Glomerular visceral epithelial cell (primary cell): ENCODE results near the gene TOGARAM1.
A peak's percentile ranks its signal among the peaks of the same experiment; 100 is the strongest.
"Not testable (repeated sequence)": the region's sequence is repeated elsewhere in the genome, so short reads cannot be mapped to it uniquely, and the experiment has no call there.

ENCODE experiments used
- DNase-seq: peaks from one replicate; pipeline ENCODE4 v3.0.0-alpha.2; 2016; ENCODE audit errors: extremely low spot score

The TOGARAM1 gene

GRCh38 chr14:45044638-45045037 is 82.6 kb downstream of the TOGARAM1 start:
- DNase-seq, result no peak

GRCh38 chr14:45048385-45048784 is 86.4 kb downstream of the TOGARAM1 start:
- no peak for DNase-seq

GRCh38 chr14:45051180-45051579 is 89.2 kb downstream of the TOGARAM1 start:
- DNase-seq, result no peak

- DNase-seq, result no peak
These were observed 89.9 kb downstream of the TOGARAM1 start for GRCh38 chr14:45051896-45052295.

GRCh38 chr14:45057349-45057748 is 95.4 kb downstream of the TOGARAM1 start:
- DNase-seq, result no peak

GRCh38 chr14:45057881-45058364 is 95.9 kb downstream of the TOGARAM1 start:
- DNase-seq, result no peak

- no peak for DNase-seq
These were observed 98.6 kb downstream of the TOGARAM1 start for GRCh38 chr14:45060551-45060950.

GRCh38 chr14:45065540-45065939 is 103.5 kb downstream of the TOGARAM1 start:
- no peak for DNase-seq

- DNase-seq, result no peak
These were observed 104.0 kb downstream of the TOGARAM1 start for GRCh38 chr14:45065956-45066355.

- no peak for DNase-seq
These were observed 104.7 kb downstream of the TOGARAM1 start for GRCh38 chr14:45066667-45067066.

- no peak for DNase-seq
These were observed 106.4 kb downstream of the TOGARAM1 start for GRCh38 chr14:45068396-45068795.

GRCh38 chr14:45070215-45070614 is 108.2 kb downstream of the TOGARAM1 start:
- no peak for DNase-seq

GRCh38 chr14:45072126-45072525 is 110.1 kb downstream of the TOGARAM1 start:
- DNase-seq, result no peak

- no peak for DNase-seq
These were observed 111.4 kb downstream of the TOGARAM1 start for GRCh38 chr14:45073231-45073879.

- DNase-seq, result no peak
These were observed 116.3 kb downstream of the TOGARAM1 start for GRCh38 chr14:45078323-45078722.

- not testable (repeated sequence) for DNase-seq
These were observed 118.5 kb downstream of the TOGARAM1 start for GRCh38 chr14:45080416-45080968.

GRCh38 chr14:45081096-45081495 is 119.1 kb downstream of the TOGARAM1 start:
- DNase-seq, result not testable (repeated sequence)

GRCh38 chr14:45082420-45082819 is 120.4 kb downstream of the TOGARAM1 start:
- no peak for DNase-seq

- DNase-seq, result no peak
These were observed 121.6 kb downstream of the TOGARAM1 start for GRCh38 chr14:45083617-45083975.

- peak; percentile 96 for DNase-seq
These were observed 122.2 kb downstream of the TOGARAM1 start, which contains the start of gene PRPF39 for GRCh38 chr14:45083976-45084722. PRPF39 (plus strand) TSS chr14:45084116; CDS start chr14:45095240, 11,124 bp downstream.

- peak; percentile 12 for DNase-seq
These were observed 123.0 kb downstream of the TOGARAM1 start for GRCh38 chr14:45084946-45085346.

- DNase-seq, result no peak
These were observed 127.8 kb downstream of the TOGARAM1 start for GRCh38 chr14:45089813-45090212.

- no peak for DNase-seq
These were observed 129.7 kb downstream of the TOGARAM1 start for GRCh38 chr14:45091710-45092109.
